Adipose tissue (tissue), 3 donors: ENCODE measurements around the gene IRGM. TPM values are rescaled to one million over a fixed set of nuclear protein-coding genes. Genes with fewer than 3 reads are reported as not detected.
"Not testable (repeated sequence)": the region's sequence is repeated elsewhere in the genome, so short reads cannot be mapped to it uniquely, and the experiment has no call there.

Experiments used
- H3K27ac ChIP-seq: one replicate; pipeline ENCODE4 v1.5.1; 2013; ENCODE audit warnings: low read depth, low read length
- WGBS, 3 donors: extraction: QIAGEN DNeasy Blood & Tissue Kit; methylation state at CpG; one replicate each; pipeline ENCODE4 v1.1.7; 2013; 5-methylcytosine and 5-hydroxymethylcytosine counted together
- polyA plus RNA-seq, 3 donors: library from polyadenylated mRNA; stranded (reverse); fragments of 200-250 nt; gene quantifications; one replicate each; pipeline ENCODE4 v1.2.3, GENCODE V29; 2013
- donor health status: healthy with polysubstance abuse.
- donor health status: Bipolar disorder and iron deficiency.
- donor health status: healthy.

Gene IRGM, protein sequence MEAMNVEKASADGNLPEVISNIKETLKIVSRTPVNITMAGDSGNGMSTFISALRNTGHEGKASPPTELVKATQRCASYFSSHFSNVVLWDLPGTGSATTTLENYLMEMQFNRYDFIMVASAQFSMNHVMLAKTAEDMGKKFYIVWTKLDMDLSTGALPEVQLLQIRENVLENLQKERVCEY
- polyA plus RNA-seq, result not detected

DNA sequence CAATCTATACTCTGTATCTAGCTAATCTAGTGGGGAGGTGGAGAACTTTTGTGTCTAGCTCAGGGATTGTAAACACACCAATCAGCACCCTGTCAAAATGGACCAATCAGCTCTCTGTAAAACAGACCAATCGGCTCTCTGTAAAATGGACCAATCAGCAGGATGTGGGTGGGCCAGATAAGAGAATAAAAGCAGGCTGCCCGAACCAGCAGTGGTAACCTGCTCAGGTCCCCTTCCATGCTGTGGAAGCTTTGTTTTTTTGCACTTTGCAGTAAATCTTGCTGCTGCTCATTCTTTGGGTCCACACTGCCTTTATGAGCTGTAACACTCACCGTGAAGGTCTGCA is at the start of gene IRGM:
IRGM (plus strand) TSS at position 214 of the 346 bp plus-strand sequence. CDS start 1,603 bp downstream, outside the sequence.
- not testable (repeated sequence) for H3K27ac ChIP-seq
- 70 to 74% (median 72%) methylated on average over 3 of the region's 3 CpGs for WGBS, 3 donors

DNA sequence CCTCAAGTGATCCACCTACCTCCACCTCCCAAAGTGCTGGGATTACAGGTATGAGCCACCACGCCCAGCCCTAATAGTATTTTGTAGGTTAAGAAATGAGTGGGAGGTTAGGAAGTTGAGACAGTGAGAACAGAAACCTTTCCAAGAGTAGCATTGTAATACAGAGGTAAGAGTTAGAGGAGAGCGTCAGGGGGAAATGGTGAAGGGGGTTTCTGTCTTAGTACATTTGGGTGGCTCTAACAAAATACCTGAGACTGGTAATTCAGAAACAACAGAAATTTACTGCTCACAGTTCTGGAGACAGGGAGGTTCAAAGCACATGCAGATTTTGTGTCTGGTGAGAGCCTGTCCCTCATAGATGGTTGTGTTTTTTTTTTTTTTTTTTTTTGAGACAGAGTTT is 48.9 kb upstream of the IRGM start:
- WGBS, 3 donors, result 94 to 96% (median 94%) methylated on average over 2 of the region's 2 CpGs
- H3K27ac ChIP-seq, result no peak overlapping the region

DNA sequence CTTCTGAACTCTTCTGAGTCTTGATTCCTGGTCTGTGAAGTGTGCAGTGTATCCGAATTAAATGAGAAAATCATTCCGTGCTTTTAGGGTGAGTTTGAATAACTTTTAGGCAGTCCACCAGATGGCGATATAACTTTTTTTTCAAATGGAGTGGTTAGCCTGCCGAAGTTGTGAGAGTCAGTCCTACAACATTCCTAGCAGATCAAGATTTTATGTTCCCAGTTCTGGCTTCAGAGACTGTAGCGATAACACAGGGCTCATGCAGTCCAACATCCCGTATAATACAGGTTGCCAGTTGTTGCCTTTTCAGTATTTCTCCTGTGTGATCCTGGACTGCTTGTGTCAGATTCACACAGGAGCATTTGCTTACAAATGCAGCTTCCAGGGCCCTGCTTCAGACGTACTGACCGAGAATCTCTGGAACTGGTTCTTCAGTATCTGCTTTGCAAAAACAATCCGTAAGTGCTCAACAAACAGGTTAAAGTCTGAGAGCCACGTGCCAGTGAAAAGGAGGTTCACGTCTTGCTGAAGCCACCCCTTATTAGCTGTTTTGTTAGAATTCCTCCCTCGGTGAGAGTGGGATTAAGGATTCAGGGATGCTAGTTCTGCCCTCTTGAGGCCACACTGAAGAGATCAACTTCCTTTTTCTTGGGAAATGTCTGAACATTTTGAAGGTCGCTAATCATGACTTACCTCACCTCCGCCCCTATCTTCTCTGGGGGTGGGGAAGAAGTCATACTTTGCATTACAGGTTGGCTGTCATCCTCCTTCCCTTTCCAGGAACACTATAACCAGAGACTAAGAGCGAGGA is 45.0 kb upstream of the IRGM start:
- 5 to 11% (median 8%) methylated on average over 15 of the region's 15 CpGs for WGBS, 3 donors
- no peak overlapping the region for H3K27ac ChIP-seq

DNA sequence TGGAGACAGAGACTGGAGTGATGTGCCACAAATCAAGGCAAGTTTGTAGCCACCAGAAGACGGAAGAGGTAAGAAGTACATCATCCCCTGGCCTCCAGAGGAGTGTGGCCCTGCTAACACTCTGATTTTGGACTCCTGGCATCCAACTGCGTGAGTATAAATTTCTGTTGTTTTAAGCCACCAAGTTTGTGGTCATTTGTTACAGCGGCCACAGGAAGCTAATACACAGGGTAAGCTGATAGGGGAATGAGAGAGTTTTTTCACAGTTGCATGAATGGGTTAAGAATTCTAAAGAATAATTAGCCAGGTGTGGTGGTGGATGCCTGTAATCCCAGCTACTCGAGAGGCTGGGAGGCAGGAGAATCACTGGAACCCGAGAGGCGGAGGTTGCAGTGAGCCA is 41.9 kb upstream of the IRGM start:
- H3K27ac ChIP-seq, result no peak overlapping the region
- WGBS, 3 donors, result 95 to 98% (median 96%) methylated on average over 6 of the region's 6 CpGs

DNA sequence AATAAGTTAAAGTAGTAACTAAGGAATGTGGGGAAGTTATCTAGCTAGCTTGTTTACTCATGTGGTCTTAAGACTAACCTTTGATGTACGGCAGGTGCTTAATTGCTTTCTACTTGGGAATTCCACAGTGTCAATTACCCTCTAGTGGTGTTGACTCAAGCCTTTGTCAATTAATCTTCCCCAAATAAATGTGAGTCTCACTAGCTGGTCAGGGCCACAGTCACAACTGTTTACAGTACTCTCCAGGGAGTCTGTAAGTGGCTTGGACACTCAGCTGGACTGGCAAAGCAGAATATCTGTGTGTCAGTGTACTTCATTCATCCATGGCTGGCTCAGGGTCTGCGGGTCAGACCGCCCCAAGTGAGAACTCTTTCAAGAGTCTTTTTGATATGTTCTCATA is 37.0 kb upstream of the IRGM start:
- 69 to 90% (median 80%) methylated on average over 3 of the region's 3 CpGs for WGBS, 3 donors

DNA sequence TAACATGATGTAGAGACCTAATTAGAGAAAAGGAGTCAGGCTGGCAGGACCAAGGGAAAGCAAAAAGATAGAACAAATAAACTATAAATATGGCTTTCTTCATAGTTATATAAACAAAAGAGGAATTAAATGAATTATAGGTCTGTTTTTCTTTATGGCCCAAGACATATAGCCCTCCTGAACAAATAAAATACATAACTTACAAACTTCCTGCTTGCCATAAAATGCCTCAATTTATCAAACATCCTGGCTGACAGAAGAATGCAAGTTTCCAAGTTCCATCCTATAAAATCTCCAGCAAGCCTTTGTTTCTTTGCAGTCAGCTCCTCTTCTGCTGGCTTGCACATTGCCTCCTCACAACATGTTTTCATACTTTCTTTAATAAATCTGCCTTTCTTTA is 31.3 kb upstream of the IRGM start:
- H3K27ac ChIP-seq, result no peak overlapping the region

More for the DNA sequence above, 37.0 kb upstream of the IRGM start:
- no peak overlapping the region for H3K27ac ChIP-seq

DNA sequence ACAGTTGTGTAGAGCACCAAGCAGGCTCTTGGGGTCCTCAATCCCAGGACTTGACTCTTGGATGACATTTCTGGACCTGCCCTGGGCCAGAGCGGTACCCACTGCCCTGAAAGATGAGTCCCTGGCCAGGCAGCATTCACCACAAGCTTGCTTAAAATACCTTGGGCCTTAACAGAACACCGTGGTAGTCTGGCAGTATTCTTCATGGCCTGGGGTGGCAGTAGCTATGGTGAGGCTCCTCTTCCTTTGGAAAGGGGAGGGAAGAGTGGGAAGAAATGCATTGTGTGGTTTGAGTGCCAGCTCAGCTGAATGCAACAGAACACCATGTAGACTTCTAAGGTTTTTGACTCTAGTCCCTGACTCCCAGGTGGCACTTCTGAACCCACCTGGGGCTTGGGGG is 29.4 kb upstream of the IRGM start:
- H3K27ac ChIP-seq, result no peak overlapping the region
- 86 to 89% (median 89%) methylated on average over 2 of the region's 2 CpGs for WGBS, 3 donors

DNA sequence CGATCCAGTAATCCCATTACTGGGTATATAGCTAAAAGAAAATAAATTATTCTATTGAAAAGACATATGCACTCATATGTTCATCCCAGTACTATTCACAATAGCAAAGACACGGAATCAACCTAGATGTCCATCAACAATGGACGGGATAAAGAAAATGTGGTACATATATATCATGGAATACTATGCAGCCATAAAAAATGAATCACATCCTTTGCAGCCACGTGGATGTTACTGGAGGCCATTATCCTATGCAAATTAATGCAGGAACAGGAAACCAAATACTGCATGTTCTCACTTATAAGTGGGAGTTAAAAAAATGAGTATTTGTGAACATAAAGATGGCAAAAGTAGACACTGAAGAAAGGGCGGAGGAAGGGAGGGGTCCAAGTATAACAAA is 16.6 kb upstream of the IRGM start:
- 71 to 77% (median 76%) methylated on average over 5 of the region's 5 CpGs for WGBS, 3 donors
- no peak overlapping the region for H3K27ac ChIP-seq

DNA sequence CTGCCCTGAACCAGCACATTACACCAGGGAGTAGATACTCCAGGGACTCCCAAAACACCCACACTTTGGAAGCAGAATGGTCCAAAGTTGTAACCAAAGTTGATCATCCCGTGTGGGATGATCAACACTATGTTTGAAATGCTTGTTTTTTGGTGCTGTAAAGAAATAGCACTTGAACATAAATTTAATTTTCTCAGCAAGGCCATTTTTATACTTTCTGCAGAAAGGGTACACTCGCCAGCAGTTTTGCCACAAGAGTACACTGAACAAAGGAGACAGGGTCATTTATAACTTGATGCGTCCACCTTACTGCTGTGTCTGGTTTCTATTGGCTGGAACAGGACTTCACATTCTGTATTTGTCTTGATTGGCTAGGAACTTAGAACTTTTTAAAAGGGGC is 14.5 kb upstream of the IRGM start:
- 81 to 87% (median 83%) methylated on average over 3 of the region's 3 CpGs for WGBS, 3 donors
- not testable (repeated sequence) for H3K27ac ChIP-seq

DNA sequence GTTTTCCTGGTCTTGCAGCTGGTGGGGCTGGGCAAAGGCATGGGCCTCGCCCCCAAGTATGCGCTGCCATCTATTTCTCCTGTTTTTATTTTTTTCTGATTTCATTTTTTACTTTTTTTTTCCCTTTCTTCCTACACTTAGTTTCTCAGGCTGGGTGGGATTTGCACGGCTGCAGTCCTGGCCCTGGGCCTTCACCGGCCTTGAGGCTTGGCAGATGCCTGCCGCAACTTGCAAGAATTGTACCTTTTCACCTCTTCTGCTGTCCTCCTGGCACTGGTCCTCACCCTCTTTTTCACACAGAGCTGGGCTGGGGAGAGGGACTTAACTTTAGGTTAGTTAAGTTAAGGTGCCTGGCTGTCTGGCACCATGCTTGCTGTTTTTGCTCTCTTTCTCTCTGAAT is 10.3 kb upstream of the IRGM start:
- WGBS, 3 donors, result 30 to 88% (median 87%) methylated on average over 5 of the region's 5 CpGs
- no peak overlapping the region for H3K27ac ChIP-seq

DNA sequence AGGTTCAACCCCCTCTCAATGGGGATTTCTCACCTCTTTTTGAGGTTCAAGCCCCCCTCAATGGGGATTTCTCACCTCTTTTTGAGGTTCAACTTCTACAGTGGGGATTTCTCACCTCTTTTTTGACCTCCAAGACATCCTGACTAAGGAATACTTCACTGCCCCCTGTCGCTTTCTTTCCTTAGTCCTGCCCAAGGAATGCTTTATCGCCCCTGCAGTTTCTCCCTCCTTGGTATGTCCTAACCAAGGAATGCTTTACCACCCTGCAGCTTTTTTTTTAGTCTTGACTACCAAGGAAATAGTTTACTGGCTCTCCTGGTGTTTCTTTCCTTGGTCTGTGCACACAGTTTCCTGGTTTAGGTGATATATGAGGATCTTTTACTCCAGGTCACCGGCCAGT is 9.6 kb upstream of the IRGM start:
- 84 to 92% (median 90%) methylated on average over 3 of the region's 3 CpGs for WGBS, 3 donors
- H3K27ac ChIP-seq, result no peak overlapping the region

DNA sequence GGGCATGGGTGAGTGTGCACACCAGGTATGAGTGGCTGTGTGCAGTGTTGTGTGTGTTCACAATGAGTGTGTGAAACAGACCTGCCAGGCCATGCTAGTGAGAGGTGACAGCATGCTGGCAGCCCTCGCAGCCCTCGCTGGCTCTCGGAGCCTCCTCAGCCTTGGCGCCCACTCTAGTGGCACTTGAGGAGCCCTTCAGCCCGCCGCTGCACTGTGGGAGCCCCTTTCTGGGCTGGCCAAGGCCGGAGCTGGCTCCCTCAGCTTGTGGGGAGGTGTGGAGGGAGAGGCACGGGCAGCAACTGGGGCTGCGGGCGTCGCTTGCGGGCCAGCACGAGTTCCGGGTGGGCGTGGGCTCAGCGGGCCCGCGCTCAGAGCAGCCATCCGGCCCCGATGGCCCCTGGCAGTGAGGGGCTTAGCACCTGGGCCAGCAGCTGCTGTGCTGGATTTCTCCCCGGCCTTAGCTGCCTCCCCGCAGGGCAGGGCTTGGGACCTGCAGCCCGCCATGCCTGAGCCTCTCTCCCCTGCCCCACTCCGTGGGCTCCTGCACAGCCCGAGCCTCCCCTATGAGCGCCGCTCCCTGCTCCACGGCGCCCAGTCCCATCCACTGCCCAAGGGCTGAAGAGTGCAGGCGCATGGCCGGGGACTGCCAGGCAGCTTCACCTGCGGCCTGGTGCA is 999 bp upstream of the IRGM start:
- WGBS, 3 donors, result 87 to 96% (median 88%) methylated on average over 27 to 32 of the region's 32 CpGs
- H3K27ac ChIP-seq, result not testable (repeated sequence)

DNA sequence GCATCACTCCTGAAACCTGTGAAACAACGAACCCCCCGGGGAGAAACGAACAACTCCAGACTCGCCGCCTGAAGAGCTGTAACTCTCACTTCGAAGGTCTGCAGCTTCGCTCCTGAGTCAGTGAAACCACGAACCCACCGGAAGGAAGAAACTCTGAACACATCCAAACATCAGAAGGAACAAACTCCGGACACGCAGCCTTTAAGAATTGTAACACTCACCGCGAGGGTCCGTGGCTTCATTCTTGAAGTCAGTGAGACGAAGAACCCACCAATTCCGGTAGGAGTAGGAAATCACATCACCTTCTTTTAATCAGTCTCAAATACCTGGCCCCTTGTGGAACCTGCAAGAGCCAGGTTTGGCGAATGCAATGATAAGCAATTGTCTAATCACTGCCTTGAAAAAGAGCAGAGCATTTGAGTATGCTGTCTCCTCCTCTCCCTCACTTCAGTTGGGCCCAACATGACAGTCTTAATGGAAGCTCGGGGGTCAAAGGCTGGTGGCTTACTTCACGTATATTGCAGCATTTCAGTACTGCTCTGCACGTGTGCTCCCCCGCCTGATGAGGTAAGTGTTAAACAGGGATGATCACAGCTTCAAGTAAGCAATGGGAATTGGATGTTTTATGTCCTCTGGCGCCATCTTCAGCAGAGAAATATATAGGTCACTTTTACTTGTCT is 473 bp downstream of the IRGM start:
- WGBS, 3 donors, result 40 to 53% (median 44%) methylated on average over 22 of the region's 22 CpGs
- no peak overlapping the region for H3K27ac ChIP-seq

DNA sequence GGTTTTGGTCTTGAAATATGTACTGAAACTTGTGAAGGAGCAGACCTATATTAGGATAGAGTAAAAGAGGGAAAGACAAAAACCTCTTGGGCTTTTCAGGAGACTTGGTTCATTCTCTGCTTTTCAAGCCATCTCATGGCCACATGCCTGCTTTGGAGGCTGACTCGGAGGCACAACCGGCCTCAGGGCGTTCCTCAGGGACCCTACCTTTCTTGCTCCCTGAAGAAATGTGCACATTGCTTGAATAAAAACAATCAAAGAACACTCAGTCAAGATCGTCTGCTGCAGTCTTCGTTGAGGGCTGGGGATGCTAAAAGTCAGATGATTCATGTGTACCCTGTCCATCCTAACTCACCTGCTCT is 994 bp downstream of the IRGM start:
- no peak overlapping the region for H3K27ac ChIP-seq

DNA sequence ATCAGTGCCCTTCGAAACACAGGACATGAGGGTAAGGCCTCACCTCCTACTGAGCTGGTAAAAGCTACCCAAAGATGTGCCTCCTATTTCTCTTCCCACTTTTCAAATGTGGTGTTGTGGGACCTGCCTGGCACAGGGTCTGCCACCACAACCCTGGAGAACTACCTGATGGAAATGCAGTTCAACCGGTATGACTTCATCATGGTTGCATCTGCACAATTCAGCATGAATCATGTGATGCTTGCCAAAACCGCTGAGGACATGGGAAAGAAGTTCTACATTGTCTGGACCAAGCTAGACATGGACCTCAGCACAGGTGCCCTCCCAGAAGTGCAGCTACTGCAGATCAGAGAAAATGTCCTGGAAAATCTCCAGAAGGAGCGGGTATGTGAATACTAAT is 1.9 kb downstream of the IRGM start:
- no peak overlapping the region for H3K27ac ChIP-seq
- 74 to 77% (median 75%) methylated on average over 4 of the region's 4 CpGs for WGBS, 3 donors

More for the DNA sequence above, 994 bp downstream of the IRGM start:
- WGBS, 3 donors, result 48 to 52% (median 51%) methylated on average over 5 of the region's 5 CpGs

DNA sequence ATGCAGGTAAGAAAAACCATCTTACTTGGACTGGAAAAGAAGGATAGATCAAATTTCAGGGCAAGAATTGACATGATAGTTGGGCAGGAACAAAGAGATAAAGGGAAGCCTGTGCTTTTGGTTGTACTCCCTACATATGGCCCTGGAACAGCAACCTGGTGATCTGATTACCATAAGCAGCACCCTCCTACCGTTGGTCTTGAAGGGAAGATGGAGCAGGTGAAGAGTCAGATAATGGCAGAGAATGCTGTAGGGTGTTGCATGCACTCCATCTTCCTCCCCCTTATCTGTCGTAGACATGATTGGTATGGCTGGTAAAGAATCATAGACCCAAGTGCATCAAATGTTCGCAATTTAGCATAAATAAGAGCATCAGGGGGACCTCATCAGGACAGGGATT is 4.7 kb downstream of the IRGM start:
- H3K27ac ChIP-seq, result no peak overlapping the region
- 50 to 78% (median 56%) methylated on average over 3 of the region's 3 CpGs for WGBS, 3 donors

DNA sequence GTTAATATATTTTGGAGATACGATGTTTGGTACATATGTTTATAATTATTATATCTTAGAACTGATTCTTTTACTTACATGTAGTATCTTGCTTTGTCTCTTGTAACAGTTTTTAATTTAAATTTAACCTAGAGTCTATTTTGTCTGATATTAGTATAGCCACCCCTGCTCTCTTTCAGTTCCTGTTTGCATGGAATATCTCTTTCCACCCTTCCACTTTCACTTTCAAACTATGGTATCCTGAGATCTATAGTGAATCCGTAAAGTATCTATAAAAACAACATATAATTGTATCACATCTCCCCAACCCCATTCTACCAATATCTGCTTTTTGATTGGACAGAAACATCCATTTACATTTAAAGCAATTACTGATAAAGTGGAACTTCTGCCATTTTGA is 7.2 kb downstream of the IRGM start:
- no peak overlapping the region for H3K27ac ChIP-seq
- 80 to 93% (median 87%) methylated on average over 2 of the region's 2 CpGs for WGBS, 3 donors

DNA sequence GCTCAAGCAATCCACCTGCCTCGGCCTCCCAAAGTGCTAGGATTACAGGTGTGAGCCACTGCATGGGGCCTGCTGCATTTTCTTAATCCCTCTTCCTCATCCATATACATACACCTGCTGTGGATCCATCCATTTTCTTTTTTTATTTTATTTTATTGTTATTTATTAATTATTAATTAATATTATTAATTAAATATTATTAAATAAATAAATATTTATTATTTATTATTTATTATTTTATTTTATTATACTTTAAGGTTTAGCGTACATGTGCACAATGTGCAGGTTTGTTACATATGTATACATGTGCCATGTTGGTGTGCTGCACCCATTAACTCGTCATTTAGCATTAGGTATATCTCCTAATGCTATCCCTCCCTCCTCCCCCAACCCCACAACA is 10.4 kb downstream of the IRGM start:
- not testable (repeated sequence) for H3K27ac ChIP-seq
- 68 to 85% (median 69%) methylated on average over 2 to 3 of the region's 3 CpGs for WGBS, 3 donors

DNA sequence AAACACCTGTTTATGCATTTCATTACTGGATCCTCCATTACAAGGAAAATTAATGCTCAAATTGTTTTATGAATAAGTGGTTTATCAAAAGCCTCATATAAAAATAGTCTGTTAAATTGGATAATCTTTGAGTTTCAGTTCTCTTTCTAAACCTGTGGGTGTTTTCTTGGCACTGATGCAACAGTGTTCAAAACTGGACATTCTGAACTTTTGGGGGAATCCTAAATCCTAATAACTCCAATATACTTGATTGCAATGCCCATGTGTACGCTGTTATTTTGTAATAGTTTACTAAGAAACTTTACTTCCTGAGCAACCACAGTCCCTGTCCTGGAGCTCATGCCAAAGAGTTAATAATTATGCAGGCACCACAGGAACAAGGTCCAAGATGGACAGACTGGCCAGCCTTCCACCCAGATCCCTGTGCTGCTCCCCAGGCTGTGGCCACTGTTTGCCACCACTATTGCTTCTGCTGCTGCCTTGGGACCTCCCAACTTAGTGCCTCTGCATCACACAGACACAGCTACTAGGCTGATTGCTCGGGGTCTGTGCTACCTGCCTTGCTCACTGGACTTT is 14.0 kb downstream of the IRGM start:
- WGBS, 3 donors, result 48 to 61% (median 60%) methylated on average over 2 of the region's 2 CpGs
- no peak overlapping the region for H3K27ac ChIP-seq
